Endodermal cell (in vitro differentiated cells): ENCODE measurements around the gene PDCD1. TPM values are rescaled to one million over a fixed set of nuclear protein-coding genes. Genes with fewer than 3 reads are reported as not detected.
A peak's percentile ranks its signal among the peaks of the same experiment; 100 is the strongest.
"Not testable (repeated sequence)": the region's sequence is repeated elsewhere in the genome, so short reads cannot be mapped to it uniquely, and the experiment has no call there.

Experiments
- DNase-seq: peaks from one replicate; pipeline ENCODE4 v3.0.0-alpha.2; 2017
- H3K27ac ChIP-seq: 2 replicates; pipeline ENCODE4 v1.5.1; 2013; ENCODE audit warnings: mild to moderate bottlenecking, low read depth, low read length, moderate library complexity
- H3K27me3 ChIP-seq: 2 replicates; pipeline ENCODE4 v1.6.1; 2013; ENCODE audit warnings: mild to moderate bottlenecking, low read length, moderate library complexity; ENCODE audit not compliant: insufficient read depth, control insufficient read depth, poor library complexity, severe bottlenecking
- H3K36me3 ChIP-seq: 2 replicates; pipeline ENCODE4 v1.7.0; 2013; ENCODE audit warnings: mild to moderate bottlenecking, low read length, moderate library complexity; ENCODE audit not compliant: control insufficient read depth, insufficient read depth
- H3K4me1 ChIP-seq: one replicate; pipeline ENCODE4 v1.7.0; 2013; ENCODE audit warnings: low read length; ENCODE audit not compliant: control insufficient read depth, insufficient read depth
- H3K4me3 ChIP-seq: 2 replicates; pipeline ENCODE4 v1.5.1; 2013; ENCODE audit warnings: mild to moderate bottlenecking, low read length, moderate library complexity
- H3K9ac ChIP-seq: 2 replicates; pipeline ENCODE4 v1.6.1; 2013; ENCODE audit warnings: mild to moderate bottlenecking, low read length, moderate library complexity; ENCODE audit not compliant: poor library complexity, severe bottlenecking; ENCODE audit errors: extremely low read depth
- H3K9me3 ChIP-seq: 2 replicates; pipeline ENCODE4 v1.6.1; 2013; ENCODE audit warnings: mild to moderate bottlenecking, low read length, moderate library complexity; ENCODE audit not compliant: control insufficient read depth
- H3K27ac Mint-ChIP-seq: 2 replicates; pipeline ENCODE4 v1.8.0; 2020; ENCODE audit warnings: mixed read lengths
- H3K27me3 Mint-ChIP-seq: 2 replicates; pipeline ENCODE4 v1.8.0; 2021; ENCODE audit warnings: mild to moderate bottlenecking, mixed read lengths; ENCODE audit not compliant: insufficient read depth
- H3K36me3 Mint-ChIP-seq: 2 replicates; pipeline ENCODE4 v1.8.0; 2020; ENCODE audit warnings: low read depth, mixed read lengths
- H3K4me1 Mint-ChIP-seq: 2 replicates; pipeline ENCODE4 v1.8.0; 2020; ENCODE audit warnings: mixed read lengths
- H3K4me3 Mint-ChIP-seq: 2 replicates; pipeline ENCODE4 v1.8.0; 2020; ENCODE audit warnings: mild to moderate bottlenecking, moderate library complexity, mixed read lengths
- H3K9me3 Mint-ChIP-seq: 2 replicates; pipeline ENCODE4 v1.8.0; 2020; ENCODE audit warnings: mild to moderate bottlenecking, mixed read lengths
- WGBS, 2 experiments: methylation state at CpG; one replicate each; pipeline versions ENCODE4 v1.1.5 to v1.1.7; 2013; ENCODE audit warnings: missing lambda C conversion rate in 2 of 2, mixed read lengths in 1 of 2; ENCODE audit not compliant: insufficient coverage in 1 of 2, insufficient read length in 1 of 2; 5-methylcytosine and 5-hydroxymethylcytosine counted together
- total RNA-seq, 2 donors: library from RNA; stranded (reverse); fragmentation: NEBNext Ultra II Directional in 1 of 2; extraction: Animal tissue kit (Norgen Biotek cat#: 25700) in 1 of 2; gene quantifications; 2 replicates in 1 of 2; 3 replicates in 1 of 2; pipeline ENCODE4 v1.2.1, GENCODE V29; 2021
- TF ChIP-seq, protein P1 (sequence below): fragments of 200-600 bp; sonication (generic); conservative IDR thresholded peaks from 2 replicates; pipeline ENCODE4 v1.5.0; 2021; ENCODE audit warnings: antibody characterized with exemption, mild to moderate bottlenecking

PDCD1 gene
- total RNA-seq, 2 donors from 2014 or later, result 0.20 TPM; not detected in 1

DNA sequence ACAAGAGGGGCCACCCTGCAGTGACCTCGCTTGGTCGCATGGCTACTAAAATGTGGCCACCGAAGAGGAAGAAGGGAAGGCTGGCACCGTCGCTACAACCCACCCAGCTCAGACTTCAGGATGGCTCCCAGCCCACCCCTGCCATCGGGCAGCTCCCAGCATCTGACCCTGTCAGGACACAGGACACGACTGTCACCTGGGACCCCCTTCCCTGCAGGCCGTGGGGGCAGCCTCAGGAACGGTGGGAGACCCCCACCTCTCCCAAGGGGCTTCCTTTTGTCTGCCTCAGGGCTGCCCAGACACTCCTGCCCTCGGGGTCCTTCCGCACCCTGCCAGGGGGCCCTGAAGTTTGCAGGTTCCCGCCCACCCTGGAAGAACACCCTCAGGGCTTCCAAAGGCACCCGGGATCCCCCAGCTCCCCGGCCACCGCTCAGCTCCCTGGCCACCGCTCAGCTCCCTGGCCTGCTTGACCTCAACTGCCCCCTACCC is 18.5 kb upstream of the PDCD1 start:
- Histone ChIP-seq H3K27me3 (no peaks in the 10 kb centered on the region), H3K36me3 (no peaks in the 10 kb centered on the region), H3K4me3 (no peak overlapping the region), H3K27ac (no peak overlapping the region), H3K9ac (no peak overlapping the region), H3K9me3 (peaks cover 16% of the 10 kb centered on the region), H3K4me1 (no peaks in the 10 kb centered on the region)
- Mint-ChIP-seq H3K27ac (no peak overlapping the region), H3K9me3 (peaks cover 20% of the 10 kb centered on the region), H3K27me3 (no peaks in the 10 kb centered on the region), H3K36me3 (peaks cover 4% of the 10 kb centered on the region), H3K4me1 (peaks cover under 1% of the 10 kb centered on the region), H3K4me3 (no peak overlapping the region)
- no peak for DNase-seq
- WGBS, 2 experiments, result 79 to 84% methylated on average over 6 to 13 of the region's 16 CpGs
- TF ChIP-seq, protein P1, sequence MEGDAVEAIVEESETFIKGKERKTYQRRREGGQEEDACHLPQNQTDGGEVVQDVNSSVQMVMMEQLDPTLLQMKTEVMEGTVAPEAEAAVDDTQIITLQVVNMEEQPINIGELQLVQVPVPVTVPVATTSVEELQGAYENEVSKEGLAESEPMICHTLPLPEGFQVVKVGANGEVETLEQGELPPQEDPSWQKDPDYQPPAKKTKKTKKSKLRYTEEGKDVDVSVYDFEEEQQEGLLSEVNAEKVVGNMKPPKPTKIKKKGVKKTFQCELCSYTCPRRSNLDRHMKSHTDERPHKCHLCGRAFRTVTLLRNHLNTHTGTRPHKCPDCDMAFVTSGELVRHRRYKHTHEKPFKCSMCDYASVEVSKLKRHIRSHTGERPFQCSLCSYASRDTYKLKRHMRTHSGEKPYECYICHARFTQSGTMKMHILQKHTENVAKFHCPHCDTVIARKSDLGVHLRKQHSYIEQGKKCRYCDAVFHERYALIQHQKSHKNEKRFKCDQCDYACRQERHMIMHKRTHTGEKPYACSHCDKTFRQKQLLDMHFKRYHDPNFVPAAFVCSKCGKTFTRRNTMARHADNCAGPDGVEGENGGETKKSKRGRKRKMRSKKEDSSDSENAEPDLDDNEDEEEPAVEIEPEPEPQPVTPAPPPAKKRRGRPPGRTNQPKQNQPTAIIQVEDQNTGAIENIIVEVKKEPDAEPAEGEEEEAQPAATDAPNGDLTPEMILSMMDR, result no peak

DNA sequence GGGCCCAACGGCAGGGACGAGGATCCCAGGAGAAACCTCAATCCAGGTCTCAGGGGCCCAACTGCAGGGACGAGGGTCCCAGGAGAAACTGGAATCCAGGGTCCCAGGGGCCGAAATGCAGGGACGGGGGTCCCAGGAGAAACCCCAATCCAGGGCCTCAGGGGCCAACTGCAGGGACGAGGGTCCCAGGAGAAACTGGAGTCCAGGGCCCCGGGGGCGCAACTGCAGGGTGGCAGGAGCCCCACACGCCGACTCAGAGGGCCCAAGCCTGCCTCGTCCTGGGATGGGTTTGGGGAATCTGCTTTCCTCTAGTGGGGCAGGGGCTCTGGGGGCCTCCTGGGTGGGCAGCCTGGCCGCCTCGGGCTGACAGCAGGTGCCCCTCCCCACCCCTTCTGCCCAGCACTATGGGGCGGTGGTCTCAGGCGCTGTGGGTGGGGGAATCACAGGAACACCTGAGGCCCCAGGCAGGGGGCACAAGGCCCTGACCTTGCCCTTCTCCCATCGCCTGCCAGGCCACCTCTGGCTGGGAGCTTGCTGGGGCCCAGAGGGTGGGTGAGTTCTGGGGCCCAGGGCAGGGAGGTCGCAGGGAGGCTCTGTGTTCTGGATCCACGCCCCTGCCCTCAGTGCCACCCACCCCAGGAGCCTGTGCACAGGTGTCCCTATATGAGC is 18.0 kb upstream of the PDCD1 start:
- no peaks in the 10 kb centered on the region for H3K36me3 ChIP-seq
- no peak overlapping the region for H3K9ac ChIP-seq
- Mint-ChIP-seq H3K27me3 (no peaks in the 10 kb centered on the region), H3K9me3 (peaks cover 20% of the 10 kb centered on the region), H3K4me1 (no peaks in the 10 kb centered on the region), H3K4me3 (no peak overlapping the region), H3K27ac (no peak overlapping the region), H3K36me3 (peaks cover 4% of the 10 kb centered on the region)
- H3K9me3 ChIP-seq, result peaks cover 16% of the 10 kb centered on the region
- DNase-seq, result no peak
- no peaks in the 10 kb centered on the region for H3K27me3 ChIP-seq
- H3K4me3 ChIP-seq, result no peak overlapping the region
- H3K4me1 ChIP-seq, result no peaks in the 10 kb centered on the region
- TF ChIP-seq, protein P1, result no peak
- WGBS, 2 experiments, result 82 to 86% methylated on average over 4 to 18 of the region's 18 CpGs
- H3K27ac ChIP-seq, result no peak overlapping the region

DNA sequence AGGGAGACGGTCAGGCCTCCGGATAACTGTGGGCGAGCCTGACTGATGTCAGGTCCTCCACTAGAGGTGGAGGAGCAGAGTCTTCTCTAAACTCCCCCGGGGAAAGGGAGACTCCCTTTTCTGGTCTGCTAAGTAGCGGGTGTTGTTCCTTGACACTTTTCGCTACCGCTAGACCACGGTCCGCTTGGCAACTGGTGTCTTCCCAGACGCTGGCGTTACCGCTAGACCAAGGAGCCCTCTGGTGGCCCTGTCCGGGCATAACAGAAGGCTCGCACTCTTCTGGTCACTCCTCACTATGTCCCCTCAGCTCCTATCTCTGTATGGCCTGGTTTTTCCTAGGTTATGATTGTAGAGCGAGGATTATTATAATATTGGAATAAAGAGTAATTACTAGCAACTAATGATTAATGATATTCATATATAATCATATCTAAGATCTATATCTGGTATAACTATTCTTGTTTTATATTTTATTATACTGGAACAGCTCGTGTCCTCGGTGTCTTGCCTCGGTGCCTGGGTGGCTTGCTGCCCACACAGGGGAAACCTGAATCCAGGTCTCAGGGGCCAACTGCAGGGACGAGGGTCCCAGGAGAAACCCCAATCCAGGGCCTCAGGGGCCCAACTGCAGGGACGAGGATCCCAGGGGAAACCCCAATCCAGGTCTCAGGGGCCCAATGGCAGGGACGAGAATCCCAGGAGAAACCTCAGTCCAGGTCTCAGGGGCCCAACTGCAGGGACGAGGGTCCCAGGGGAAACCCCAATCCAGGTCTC is 17.2 kb upstream of the PDCD1 start:
- H3K9me3 Mint-ChIP-seq, result peaks cover 20% of the 10 kb centered on the region
- not testable (repeated sequence) for H3K36me3 ChIP-seq, H3K4me1 Mint-ChIP-seq, H3K4me3 Mint-ChIP-seq, H3K27me3 Mint-ChIP-seq, H3K4me1 ChIP-seq, H3K27me3 ChIP-seq, H3K27ac Mint-ChIP-seq, H3K27ac ChIP-seq, H3K4me3 ChIP-seq, H3K36me3 Mint-ChIP-seq, H3K9ac ChIP-seq
- peaks cover 16% of the 10 kb centered on the region for H3K9me3 ChIP-seq
- DNase-seq, result peak; percentile 78
- TF ChIP-seq, protein P1, result peak; percentile 68
- WGBS, 2 experiments, result 61 to 83% methylated on average over 4 to 18 of the region's 22 CpGs
